Measurements from ENCODE around the gene HBA1. TPM values are rescaled to one million over a fixed set of nuclear protein-coding genes. Genes with fewer than 3 reads are reported as not detected.
"Not testable (repeated sequence)": the region's sequence is repeated elsewhere in the genome, so short reads cannot be mapped to it uniquely, and the experiment has no call there.

HBA1 gene
- total RNA-seq, 1 donor, result not detected

DNA sequence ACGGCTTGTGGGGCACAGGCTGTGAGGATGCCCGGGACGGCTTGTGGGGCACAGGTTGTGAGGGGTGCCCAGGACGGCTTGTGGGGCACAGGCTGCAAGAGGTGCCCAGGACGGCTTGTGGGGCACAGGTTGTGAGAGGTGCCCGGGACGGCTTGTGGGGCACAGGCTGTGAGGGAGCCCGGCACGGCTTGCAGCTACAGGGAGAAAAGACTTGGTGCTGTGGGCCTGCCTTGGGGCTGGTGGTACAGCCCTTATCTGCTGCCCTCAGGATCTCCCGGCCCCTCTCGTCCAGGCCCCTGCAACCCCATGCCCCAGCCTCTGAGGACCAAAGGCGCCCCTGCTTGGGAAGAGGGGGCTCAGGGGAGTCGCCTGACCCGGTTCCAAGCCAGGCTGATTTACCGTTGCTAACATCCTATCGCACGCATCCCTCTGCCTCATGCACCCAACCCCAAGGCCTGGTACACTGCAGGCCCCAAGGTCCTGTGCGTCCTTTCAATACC, 15.7 kb upstream of the HBA1 start:
- TF ChIP-seq, protein P1, sequence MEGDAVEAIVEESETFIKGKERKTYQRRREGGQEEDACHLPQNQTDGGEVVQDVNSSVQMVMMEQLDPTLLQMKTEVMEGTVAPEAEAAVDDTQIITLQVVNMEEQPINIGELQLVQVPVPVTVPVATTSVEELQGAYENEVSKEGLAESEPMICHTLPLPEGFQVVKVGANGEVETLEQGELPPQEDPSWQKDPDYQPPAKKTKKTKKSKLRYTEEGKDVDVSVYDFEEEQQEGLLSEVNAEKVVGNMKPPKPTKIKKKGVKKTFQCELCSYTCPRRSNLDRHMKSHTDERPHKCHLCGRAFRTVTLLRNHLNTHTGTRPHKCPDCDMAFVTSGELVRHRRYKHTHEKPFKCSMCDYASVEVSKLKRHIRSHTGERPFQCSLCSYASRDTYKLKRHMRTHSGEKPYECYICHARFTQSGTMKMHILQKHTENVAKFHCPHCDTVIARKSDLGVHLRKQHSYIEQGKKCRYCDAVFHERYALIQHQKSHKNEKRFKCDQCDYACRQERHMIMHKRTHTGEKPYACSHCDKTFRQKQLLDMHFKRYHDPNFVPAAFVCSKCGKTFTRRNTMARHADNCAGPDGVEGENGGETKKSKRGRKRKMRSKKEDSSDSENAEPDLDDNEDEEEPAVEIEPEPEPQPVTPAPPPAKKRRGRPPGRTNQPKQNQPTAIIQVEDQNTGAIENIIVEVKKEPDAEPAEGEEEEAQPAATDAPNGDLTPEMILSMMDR (IDR thresholded peaks at IDR 0.05; ENCODE audit: insufficient read depth, low read depth, low read length), result no peak
- DNase-seq (ENCODE audit: low read depth), result no peak
- H3K4me3 ChIP-seq (ENCODE audit: low read depth, low read length), result no peak overlapping the region

DNA sequence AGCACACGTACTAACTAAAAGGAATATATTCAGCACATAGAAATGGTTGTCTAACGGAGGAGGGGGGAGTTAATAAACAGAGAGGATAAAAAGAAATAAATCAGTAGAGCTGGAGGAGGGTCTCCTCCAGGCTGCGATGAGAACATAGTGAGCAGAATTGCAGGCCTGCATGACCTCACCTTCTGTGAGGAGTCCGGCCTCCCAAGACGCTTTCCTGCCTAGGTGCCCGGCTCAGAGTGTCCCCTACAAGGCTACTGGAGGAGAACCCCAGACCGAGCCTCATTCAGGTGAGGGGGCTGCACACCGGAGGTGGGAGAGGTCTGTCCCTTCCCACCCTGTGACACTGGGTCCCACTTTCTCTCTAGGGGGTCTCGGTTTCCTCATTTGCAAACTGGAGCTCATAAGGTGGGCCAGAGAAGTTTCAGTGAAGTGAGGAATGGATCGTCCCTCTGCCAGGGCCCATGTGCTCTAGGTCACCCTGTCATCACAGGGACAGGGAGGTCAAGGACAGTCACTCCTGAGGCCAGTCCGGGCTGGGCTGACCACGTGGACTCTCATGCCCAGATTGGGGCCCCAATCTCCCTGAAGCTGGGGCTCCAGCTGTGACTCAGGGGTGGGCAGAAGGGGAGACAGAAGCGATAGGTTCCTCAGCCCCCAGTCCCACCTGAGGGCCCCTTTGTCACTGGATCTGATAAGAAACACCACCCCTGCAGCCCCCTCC, 14.0 kb upstream of the HBA1 start:
- no peak overlapping the region for H3K4me3 ChIP-seq (ENCODE audit: low read depth, low read length)
- TF ChIP-seq, protein P1 (IDR thresholded peaks at IDR 0.05; ENCODE audit: insufficient read depth, low read depth, low read length), result no peak
- DNase-seq (ENCODE audit: low read depth), result no peak

DNA sequence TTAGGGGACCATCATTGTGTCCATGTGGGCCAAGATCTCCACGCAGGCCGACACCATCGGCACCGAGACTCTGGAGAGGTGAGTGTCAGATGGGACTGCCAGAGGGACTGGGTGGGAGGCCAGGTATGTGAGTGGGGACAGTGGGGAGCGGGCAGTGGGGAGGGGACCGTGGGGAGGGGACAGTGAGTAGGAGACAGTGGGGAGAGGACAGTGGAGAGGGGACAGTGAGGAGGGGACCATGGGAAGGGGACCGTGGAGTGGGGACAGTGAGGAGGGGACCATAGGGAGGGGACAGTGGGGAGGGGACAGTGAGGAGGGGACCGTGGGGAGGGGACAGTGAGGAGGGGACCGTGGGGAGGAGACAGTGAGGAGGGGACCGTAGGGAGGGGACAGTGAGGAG, 13.3 kb upstream of the HBA1 start:
- not testable (repeated sequence) for DNase-seq (ENCODE audit: low read depth); H3K4me3 ChIP-seq (ENCODE audit: low read depth, low read length)

DNA sequence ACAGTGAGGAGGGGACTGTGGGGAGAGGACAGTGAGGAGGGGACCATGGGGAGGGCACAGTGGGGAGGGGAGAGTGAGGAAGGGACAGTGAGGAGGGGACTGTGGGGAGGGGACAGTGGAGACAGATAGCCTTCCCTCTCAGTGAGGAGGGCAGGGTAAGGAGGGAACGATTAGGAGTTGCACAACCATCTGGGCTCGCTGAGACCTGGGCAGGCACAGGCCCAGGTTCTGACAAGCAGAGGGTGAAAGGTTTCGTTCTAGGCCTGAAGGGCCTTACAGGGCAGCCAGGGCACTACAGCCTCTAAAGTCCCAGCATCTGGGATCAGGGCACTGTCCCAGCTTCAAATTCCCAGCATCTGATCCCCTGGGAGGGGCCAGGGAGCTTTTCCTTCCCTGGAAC, 12.8 kb upstream of the HBA1 start:
- DNase-seq (ENCODE audit: low read depth); H3K4me3 ChIP-seq (ENCODE audit: low read depth, low read length): not testable (repeated sequence)

DNA sequence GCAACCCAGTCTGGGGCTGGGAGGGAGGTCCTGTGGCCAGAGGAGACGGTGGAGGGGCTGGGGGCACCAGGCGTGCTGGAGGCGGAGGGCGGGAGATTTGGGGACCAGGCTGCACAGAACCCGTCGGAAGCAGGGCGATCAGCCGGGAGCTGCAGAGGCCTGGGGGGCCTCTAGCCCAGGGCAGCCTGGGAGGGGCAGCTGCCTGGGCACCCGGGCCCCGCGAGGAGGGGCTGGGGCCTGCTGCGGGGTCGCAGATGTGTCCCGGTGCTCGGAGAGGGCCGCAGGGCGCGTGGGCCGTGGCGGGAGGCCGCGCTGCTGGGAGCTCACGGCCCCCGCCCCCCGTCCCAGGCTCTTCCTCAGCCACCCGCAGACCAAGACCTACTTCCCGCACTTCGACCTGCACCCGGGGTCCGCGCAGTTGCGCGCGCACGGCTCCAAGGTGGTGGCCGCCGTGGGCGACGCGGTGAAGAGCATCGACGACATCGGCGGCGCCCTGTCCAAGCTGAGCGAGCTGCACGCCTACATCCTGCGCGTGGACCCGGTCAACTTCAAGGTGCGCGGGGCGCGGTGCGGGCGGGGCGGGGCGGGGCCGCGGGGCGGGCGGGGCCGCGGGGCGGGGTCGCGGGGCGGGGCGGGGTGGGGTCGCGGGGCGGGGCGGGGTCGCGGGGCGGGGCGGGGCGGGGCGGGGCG, 12.2 kb upstream of the HBA1 start:
- DNase-seq (ENCODE audit: low read depth), result not testable (repeated sequence)

DNA sequence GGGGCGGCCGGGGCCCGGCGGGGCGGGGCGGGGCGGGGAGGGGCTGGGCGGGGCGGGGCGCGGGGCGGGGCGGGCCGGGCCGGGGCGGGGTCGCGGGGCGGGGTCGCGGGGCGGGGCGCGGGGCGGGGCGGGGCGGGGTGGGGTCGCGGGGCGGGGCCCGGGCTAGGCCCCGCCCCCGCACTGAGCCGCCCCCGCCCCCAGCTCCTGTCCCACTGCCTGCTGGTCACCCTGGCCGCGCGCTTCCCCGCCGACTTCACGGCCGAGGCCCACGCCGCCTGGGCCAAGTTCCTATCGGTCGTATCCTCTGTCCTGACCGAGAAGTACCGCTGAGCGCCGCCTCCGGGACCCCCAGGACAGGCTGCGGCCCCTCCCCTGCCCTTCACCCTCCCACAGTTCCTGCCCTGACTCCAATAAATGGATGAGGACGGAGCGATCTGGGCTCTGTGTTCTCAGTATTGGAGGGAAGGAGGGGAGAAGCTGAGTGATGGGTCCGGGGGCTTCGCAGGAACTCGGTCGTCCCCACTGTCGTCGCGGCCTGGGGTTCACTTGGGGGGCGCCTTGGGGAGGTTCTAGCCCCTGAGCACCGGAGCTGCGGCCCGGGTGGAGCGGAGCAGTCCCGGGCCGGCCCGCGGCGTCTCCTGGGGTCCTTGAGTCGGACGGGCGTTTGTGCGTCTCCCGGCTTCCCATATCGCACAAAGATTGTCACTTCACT, 11.5 kb upstream of the HBA1 start:
- peak overlapping the region; percentile 44 for H3K4me3 ChIP-seq (ENCODE audit: low read depth, low read length)
- TF ChIP-seq, protein P1 (IDR thresholded peaks at IDR 0.05; ENCODE audit: insufficient read depth, low read depth, low read length), result no peak
- no peak for DNase-seq (ENCODE audit: low read depth)

More for the DNA sequence above, 12.2 kb upstream of the HBA1 start:
- H3K4me3 ChIP-seq (ENCODE audit: low read depth, low read length), result not testable (repeated sequence)

DNA sequence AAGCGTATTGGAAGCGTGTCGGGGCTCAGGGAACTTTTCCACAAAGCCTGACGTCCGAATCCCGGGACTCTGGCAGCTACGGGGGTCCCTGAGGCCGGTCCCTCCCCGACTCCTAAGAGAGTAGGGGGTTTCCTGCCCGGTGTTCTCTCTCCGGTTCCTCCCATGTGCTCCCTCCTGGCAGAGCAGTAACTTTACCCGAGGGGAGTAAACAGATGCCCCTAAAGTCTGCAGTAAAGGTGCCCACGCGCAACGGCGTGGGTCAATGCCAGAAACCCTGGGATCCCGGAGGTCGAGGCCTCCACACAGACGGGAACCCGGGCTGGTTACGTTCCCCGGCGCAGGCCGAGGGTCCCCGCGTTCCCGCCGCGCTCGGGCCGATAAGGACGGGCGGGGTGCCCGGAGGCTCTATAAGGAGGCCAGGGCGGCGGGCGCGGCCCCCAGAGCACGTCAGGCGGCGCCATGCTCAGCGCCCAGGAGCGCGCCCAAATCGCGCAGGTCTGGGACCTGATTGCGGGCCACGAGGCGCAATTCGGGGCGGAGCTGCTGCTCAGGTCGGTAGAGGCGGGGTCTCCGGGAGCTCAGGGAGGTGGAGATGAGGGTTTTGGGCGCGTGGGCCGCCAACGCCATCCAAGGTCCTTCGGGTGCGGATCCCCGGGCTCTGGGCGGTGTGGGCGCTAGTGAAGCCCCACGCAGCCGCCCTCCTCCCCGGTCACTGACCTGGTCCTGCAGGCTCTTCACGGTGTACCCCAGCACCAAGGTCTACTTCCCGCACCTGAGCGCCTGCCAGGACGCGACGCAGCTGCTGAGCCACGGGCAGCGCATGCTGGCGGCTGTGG, 10.7 kb upstream of the HBA1 start, which contains the start of gene HBM:
Gene HBM, plus strand, starts transcription at position 440 of the 836 bp plus-strand sequence. Its CDS starts 20 bp downstream, at position 460.
- DNase-seq (ENCODE audit: low read depth), result no peak
- TF ChIP-seq, protein P1 (IDR thresholded peaks at IDR 0.05; ENCODE audit: insufficient read depth, low read depth, low read length), result no peak

More for the DNA sequence above, 10.7 kb upstream of the HBA1 start, which contains the start of gene HBM:
- H3K4me3 ChIP-seq (ENCODE audit: low read depth, low read length), result peak within 1 kb of the TSS; percentile 44

All from fibroblast of villous mesenchyme (primary cell).